T47D (cell line): ENCODE measurements around the gene SSTR3.

Experiments
- DNase-seq, 2 experiments: peaks; one replicate each; pipeline versions ENCODE4 v3.0.0 to v3.0.0-alpha.2; 2011 to 2012; ENCODE audit warnings: low read depth in 1 of 2, low spot score in 1 of 2
- JUND ChIP-seq: IDR thresholded peaks from 2 replicates; pipeline ENCODE4 v1.6.1; 2012; ENCODE audit warnings: low read depth
- in situ Hi-C: cut with HindIII; loops from 2 replicates; pipeline ENCODE4 v1.10.0; 2016; ENCODE audit warnings: low sequenced_read_pairs, low pct_unique_long_range_greater_than_20kb

The SSTR3 gene

DNA sequence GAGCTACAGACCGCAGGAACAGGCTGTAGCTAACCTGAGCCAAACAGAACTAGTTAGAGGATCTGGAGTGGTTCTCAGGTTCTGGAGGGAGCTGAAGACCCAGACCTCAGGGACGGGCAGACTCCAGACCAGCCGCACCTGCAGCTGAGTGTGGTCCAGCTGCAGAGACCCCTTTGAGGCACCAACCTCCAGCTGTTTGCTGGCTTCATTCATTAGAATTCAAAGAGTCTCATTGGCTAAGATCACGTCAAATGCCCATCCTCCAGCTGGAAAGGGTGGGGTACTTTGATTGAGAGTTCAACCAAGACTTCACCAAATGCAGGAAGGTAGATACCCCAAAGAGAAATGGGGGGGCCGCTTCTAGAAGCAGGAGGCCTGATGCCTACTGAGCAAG lies 49.2 kb downstream of the SSTR3 start:
- no peak for TF ChIP-seq JUND
- in situ Hi-C loops = no loop called here
- DNase-seq = no peak

DNA sequence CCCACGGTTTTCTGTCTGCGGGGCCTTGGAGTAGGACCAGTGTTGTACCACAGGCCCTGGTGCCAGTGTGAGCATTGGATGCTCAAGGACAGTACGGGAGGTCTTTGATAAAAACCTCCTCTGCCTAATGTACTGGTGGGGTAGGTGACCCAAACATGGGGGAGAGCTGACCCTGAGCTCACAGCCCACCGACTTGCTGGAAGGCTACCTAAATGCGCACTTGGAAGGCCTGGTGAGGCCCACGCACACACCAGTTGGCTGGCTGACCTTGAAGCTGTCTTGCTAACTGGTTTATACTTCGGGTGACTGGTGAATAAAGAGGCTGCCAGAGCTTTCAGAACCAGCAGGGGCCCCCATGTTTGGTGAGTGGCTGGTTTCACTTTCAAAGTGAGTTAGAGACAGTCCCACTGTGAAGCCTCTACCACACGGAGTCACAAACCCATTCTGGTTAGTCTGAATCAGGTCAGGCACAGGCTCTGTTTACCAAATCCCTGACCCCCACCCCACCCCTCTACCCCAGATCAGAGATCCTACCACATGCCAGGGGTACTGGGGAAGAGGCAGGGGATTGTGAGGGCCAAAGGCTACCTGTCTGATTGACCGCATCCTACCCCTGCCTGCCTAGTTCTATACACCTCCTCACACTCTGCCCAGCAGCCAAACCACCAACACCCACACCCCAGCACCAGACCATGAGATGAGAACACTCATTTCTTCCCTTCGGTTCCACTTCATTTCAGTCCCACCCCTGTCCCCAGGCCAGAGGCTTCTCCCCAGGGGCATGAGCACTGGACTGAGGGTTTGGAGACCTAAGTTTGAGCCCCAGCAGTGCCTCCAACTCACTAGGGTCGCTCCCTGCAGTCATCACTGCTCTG lies 49.8 kb downstream of the SSTR3 start:
- in situ Hi-C loops = no loop called here
- TF ChIP-seq JUND = no peak
- DNase-seq = no peak

DNA sequence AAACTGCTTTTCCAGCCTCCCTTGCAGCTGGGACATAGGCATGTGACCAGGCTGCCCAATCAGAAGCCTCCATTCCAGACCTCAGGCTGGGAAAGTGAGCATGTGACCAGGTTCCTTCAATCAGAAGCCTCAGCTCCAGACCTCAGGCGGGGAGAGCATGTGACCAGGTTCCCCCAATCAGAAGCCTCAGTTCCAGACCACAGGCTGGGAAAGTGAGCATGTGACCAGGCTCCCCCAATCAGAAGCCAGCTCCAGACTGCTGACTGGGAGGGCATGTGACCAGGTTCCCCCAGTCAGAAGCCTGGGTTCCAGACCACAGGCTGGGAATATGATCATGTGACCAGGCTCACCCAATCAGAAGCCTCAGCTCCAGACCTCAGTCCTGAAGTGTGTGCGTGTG lies 50.8 kb downstream of the SSTR3 start:
- no peak for TF ChIP-seq JUND
- DNase-seq = peak in 1 of 2 experiments; percentile 27

DNA sequence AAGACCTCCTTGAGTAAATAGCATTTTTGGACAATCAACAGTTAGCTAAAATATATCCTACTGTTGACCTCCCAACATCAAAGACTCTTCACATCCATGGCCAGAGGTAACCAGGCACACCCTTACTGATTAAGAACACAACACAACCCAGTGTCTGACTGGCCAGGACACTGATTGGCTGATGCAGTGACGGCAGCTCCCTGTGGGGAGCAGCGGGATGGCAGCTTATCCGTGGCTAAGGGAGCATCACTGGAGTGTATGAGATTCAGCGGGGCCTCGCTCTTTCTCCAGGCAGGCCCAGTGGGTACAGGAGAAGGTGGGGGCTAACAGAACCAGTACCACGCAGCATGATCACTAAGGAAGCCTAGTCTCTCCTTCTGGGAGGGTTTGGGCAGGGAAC lies 52.2 kb downstream of the SSTR3 start:
- TF ChIP-seq JUND = no peak
- in situ Hi-C loops = no loop called here
- DNase-seq = no peak

More for the DNA sequence above, 50.8 kb downstream of the SSTR3 start:
- in situ Hi-C loops = no loop called here

DNA sequence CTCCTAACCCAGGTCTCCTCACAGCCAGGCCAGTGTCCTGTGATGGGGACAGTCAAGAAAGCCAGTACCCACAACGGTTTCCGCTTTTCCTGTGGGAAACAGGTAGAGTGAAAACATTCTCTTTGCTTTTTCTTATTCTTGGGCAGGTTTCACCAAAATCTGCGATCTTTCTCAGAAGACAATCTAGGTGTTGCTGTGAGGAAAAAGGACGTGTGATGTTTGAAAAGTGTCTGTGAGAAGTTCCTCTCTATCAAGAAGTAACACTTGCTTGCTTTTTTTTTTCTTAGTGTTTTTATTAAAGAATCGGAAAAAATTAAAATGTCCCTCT lies 53.4 kb downstream of the SSTR3 start:
- DNase-seq = no peak
- TF ChIP-seq JUND = no peak
- in situ Hi-C loops = no loop called here

DNA sequence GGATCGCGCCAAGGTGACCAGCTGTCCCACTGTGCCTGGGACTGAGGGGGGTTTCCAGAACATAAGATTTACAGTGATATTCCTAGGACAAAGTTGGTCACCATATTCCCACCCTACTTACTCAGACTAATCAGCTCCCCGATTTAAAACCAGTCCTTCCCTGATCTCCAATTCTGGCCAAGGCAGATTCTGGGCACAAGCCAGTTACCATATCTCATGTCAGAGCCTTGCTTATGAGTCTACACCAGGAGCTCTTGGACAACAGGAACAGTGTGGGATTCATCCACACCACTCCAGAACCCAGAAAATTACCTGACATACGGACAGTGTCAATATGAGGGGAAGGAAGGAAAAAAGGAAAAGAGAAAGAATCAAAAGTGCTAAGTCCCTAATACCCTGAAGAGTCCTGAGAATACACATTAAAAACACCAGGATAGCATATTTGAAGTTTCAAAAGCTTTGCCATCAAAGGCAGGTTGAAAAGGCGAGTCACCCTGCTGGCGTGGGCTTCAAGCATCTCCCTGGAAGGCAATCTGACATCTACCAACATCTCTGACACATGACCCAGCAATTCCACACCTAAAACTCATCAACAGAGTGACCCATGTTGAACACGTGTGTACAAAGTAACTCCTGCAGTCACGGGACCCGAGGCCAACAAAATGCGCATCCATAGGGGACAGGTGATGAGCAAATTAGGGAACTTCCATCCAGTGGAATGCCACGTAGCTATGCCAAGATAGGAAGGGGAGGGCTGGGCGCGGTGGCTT lies 54.6 kb downstream of the SSTR3 start:
- no peak for DNase-seq
- in situ Hi-C loops = no loop called here
- no peak for TF ChIP-seq JUND

DNA sequence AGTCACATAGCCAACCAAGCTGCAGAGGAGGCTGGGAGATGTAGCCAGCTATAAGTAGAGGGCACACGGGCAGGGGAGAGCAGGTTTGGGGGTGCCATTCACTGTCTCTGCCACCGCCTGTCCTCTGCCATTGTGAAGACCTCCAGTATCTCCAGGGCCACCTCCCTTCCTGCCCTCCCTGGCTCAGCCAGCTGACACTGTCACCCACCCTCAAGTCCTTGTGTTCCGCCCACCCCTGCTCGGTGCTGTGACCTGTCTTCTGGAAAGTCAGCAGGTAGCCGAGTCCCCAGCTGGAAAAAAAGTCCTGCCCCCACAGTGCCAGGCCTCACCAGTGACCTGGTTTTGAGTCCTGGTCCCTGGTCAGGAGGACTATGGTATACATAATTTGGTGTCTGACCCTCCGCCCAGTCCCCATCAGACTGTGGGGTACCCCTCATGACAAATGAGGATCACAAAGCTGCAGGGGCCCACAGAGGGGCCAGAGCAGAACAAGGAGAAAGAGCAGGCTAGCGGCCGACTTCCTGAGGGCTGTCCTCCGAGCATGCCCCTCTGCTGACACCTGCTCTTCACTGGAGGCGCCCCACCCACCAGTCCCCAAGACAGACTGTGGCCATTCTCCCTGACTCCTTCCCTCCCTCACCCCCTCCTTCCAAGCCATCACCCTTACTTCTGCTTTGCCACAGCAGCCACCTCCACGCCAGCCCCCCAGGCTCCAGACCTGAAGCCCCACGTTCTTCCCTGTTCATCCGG lies 55.4 kb downstream of the SSTR3 start:
- no peak for DNase-seq
- TF ChIP-seq JUND = no peak
- in situ Hi-C loops = no loop called here

DNA sequence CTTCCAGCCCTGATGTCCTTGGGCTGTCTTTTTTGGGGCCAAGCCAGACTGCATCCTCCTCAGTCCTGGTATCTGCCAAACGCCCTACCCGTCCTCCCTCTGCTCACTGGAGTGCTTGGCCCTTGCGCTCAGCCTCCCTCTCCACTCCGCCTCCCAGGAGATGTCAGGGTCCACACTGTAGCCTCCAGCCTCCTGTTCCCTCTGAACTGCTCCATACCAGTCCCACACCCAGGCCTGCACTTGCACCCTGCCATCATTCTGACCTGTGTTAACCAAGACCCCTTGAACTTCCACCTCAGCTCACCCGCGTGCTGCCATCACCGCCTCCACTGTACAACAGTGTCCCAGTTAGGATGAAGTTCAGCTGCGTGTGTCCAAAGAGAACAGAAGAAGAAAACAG lies 56.3 kb downstream of the SSTR3 start:
- TF ChIP-seq JUND = no peak
- DNase-seq = no peak
- in situ Hi-C loops = no loop called here

DNA sequence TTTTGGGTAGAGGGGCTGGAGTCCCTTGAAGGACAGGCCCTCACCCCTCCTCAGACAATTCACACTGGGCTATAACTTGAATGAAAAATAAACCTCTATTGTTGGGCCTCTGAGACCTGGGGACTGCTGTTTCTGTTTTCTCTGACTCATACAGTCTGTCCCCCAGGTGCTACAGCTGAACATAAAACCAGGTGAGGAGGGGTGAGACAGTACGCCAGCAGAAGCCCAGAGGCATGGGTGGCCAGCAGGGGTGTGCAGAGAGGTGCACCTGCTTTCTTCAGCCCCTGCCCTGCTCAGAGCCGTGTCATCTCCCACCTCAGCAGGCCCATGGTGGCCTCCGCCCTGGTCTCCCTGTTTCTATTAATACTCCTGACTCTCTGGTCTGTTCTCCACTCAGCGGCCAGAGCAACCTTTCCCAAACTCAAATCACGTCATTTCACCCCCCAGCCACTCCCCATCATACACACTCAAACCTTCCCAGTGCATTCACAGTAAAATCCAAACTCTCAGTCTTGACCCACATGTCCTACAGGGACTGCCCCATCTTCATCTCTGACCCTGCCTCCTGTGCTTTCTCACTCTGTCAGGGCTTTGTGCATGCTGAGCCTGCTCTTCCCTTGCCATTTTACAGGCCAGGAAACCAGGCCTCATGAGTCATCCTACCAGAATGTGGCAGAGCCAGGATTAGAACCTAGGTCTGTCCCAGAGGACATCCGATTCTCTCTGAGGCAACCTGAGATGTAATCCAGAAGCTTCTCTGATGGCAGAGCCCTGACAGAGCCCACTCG lies 57.2 kb downstream of the SSTR3 start:
- in situ Hi-C loops = no loop called here

More for the DNA sequence above, 57.2 kb downstream of the SSTR3 start:
- DNase-seq = no peak
- no peak for TF ChIP-seq JUND
